A673 (cell line): ENCODE results near the gene FOS.

Experiments
- CTCF ChIP-seq: fragments of 300-800, 200-600 bp; sonication (generic); conservative IDR thresholded peaks from 2 replicates; pipeline ENCODE4 v1.5.1; 2017; ENCODE audit warnings: low read depth, mild to moderate bottlenecking, antibody characterized with exemption, low read length, moderate library complexity, mixed read lengths
- EZH2 ChIP-seq: fragments of 200-600 bp; sonication (generic); IDR thresholded peaks from 2 replicates; pipeline ENCODE4 v1.6.1; 2017; ENCODE audit warnings: borderline replicate concordance, low read depth, mild to moderate bottlenecking, mixed read lengths, antibody characterized with exemption, low read length; ENCODE audit not compliant: poor library complexity, severe bottlenecking

DNA sequence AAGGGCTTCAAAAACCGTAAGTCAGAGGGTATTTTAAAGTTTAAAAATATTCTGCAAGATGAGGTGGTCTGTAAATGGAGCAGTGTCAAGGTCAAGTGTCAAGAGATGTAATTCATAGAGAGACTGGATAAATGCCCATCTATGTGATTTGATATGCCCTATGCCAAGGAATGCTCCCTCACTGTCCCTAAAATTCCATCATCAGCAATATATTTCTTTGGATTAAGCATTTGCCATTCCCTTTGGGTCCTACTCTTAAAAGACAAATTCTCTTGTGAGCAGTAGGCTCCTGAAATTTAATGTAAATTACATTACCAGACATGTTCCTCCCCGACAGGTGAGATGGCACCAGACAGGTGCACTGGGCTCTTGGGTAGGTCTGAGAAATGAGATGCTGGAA lies 16.0 kb upstream of the FOS start:
- TF ChIP-seq CTCF (no peak), EZH2 (no peak)
